Measurements from ENCODE around the gene LPP. TPM values are rescaled to one million over a fixed set of nuclear protein-coding genes. Genes with fewer than 3 reads are reported as not detected.
A peak's percentile ranks its signal among the peaks of the same experiment; 100 is the strongest.

LPP gene
- polyA plus RNA-seq, 2 donors: 10.5 to 12.9 TPM

DNA sequence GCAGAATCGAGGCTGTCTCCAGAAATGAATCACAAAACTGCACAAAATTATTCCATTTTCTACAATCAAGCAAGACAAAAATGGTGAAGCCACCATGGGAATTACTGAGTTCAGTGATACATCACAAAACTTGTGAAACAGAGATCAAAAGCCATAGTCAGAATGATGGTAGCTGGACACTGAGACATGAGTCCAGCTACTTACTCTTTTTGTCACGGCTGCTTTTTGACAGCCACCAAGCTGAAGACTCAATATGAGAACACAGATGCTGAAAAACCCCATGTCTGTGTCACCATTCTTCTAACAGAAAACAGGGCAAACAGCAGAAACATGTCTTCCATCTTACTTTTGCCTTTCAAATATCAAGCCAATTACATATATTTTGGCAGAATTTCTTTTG, 237.6 kb downstream of the LPP start:
- WGBS, 2 donors: 82 to 84% methylated on average over 2 of the region's 2 CpGs
- peaks cover 0 to 6% of the 10 kb centered on the region in 2 donors for H3K4me1 ChIP-seq (ENCODE audit: control insufficient read depth in 2 of 2, insufficient read depth in 2 of 2, low read length in 1 of 2)
- H3K9me3 ChIP-seq (ENCODE audit: control insufficient read depth in 2 of 2, insufficient read depth in 1 of 2, low read depth in 1 of 2, low read length in 1 of 2): no peaks in the 10 kb centered on the region
- no peak overlapping the region for H3K4me3 ChIP-seq (ENCODE audit: low read depth in 1 of 2, low read length in 2 of 2)
- H3K36me3 ChIP-seq (ENCODE audit: control insufficient read depth in 2 of 2, insufficient read depth in 2 of 2, low read length in 1 of 2): no peaks in the 10 kb centered on the region
- no peaks in the 10 kb centered on the region for H3K27me3 ChIP-seq (ENCODE audit: control insufficient read depth in 1 of 2, insufficient read depth in 2 of 2, low read length in 2 of 2)
- H3K27ac ChIP-seq (ENCODE audit: low read depth in 2 of 2, low read length in 1 of 2): no peak overlapping the region

DNA sequence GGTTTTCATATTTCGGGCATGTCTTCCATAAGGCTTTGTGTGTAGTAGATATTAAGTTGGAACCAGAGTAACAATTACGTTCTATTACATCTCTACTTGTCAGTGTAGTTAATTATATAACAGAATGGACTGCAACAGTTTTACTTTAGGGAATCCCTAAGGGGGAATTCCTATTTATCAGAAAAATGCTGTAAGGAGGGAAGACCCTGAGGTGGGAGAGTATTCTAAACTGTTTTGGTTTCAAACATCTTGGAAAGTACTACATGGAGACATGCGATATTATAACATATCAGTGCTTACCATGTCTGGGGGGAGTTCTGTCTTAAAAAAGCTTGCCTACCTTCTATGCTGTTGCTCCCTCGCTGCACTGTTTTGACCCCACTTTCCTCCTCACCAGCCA, 238.1 kb downstream of the LPP start:
- Histone ChIP-seq H3K4me3 (ENCODE audit: low read depth in 1 of 2, low read length in 2 of 2) (no peak overlapping the region), H3K9me3 (ENCODE audit: control insufficient read depth in 2 of 2, insufficient read depth in 1 of 2, low read depth in 1 of 2, low read length in 1 of 2) (no peaks in the 10 kb centered on the region), H3K36me3 (ENCODE audit: control insufficient read depth in 2 of 2, insufficient read depth in 2 of 2, low read length in 1 of 2) (no peaks in the 10 kb centered on the region), H3K4me1 (ENCODE audit: control insufficient read depth in 2 of 2, insufficient read depth in 2 of 2, low read length in 1 of 2) (peaks cover 0 to 6% of the 10 kb centered on the region in 2 donors), H3K27me3 (ENCODE audit: control insufficient read depth in 1 of 2, insufficient read depth in 2 of 2, low read length in 2 of 2) (no peaks in the 10 kb centered on the region), H3K27ac (ENCODE audit: low read depth in 2 of 2, low read length in 1 of 2) (no peak overlapping the region)
- 90 to 94% methylated on average over 4 of the region's 4 CpGs for WGBS, 2 donors

DNA sequence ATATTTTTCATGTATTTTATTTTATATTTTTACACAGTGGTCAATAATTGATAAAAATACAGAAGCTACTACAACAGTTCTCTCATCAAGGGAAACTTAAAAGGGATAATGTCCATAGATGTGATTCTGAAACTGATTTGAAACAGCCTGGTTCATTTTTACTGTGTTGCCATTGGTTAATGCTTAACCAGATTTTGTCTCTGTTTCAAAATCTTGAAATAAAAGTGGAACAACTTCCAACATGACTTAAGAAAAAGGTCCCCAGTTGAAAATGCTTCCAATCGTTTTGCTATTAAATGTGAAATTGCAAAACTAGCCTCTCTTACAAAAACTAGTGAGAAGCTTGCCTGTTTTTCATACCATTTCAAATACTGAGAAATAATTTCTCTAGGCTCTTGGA, 240.7 kb downstream of the LPP start:
- H3K4me3 ChIP-seq (ENCODE audit: low read depth in 1 of 2, low read length in 2 of 2): no peak overlapping the region
- H3K27me3 ChIP-seq (ENCODE audit: control insufficient read depth in 1 of 2, insufficient read depth in 2 of 2, low read length in 2 of 2): no peaks in the 10 kb centered on the region
- H3K9me3 ChIP-seq (ENCODE audit: control insufficient read depth in 2 of 2, insufficient read depth in 1 of 2, low read depth in 1 of 2, low read length in 1 of 2): no peaks in the 10 kb centered on the region
- H3K27ac ChIP-seq (ENCODE audit: low read depth in 2 of 2, low read length in 1 of 2): no peak overlapping the region
- H3K36me3 ChIP-seq (ENCODE audit: control insufficient read depth in 2 of 2, insufficient read depth in 2 of 2, low read length in 1 of 2): no peaks in the 10 kb centered on the region
- WGBS, 2 donors: 42 to 61% methylated on average over 1 of the region's 1 CpG
- peaks cover 0 to 2% of the 10 kb centered on the region in 2 donors for H3K4me1 ChIP-seq (ENCODE audit: control insufficient read depth in 2 of 2, insufficient read depth in 2 of 2, low read length in 1 of 2)

GRCh38 chr3:188396251-188396650, 242.3 kb downstream of the LPP start:
- no peaks in the 10 kb centered on the region for H3K36me3 ChIP-seq (ENCODE audit: control insufficient read depth in 2 of 2, insufficient read depth in 2 of 2, low read length in 1 of 2)
- H3K9me3 ChIP-seq (ENCODE audit: control insufficient read depth in 2 of 2, insufficient read depth in 1 of 2, low read depth in 1 of 2, low read length in 1 of 2): no peaks in the 10 kb centered on the region
- H3K27ac ChIP-seq (ENCODE audit: low read depth in 2 of 2, low read length in 1 of 2): no peak overlapping the region
- 54 to 61% methylated on average over 2 of the region's 2 CpGs for WGBS, 2 donors
- H3K4me3 ChIP-seq (ENCODE audit: low read depth in 1 of 2, low read length in 2 of 2): no peak overlapping the region
- H3K4me1 ChIP-seq (ENCODE audit: control insufficient read depth in 2 of 2, insufficient read depth in 2 of 2, low read length in 1 of 2): no peaks in the 10 kb centered on the region
- H3K27me3 ChIP-seq (ENCODE audit: control insufficient read depth in 1 of 2, insufficient read depth in 2 of 2, low read length in 2 of 2): no peaks in the 10 kb centered on the region

- H3K27me3 ChIP-seq (ENCODE audit: control insufficient read depth in 1 of 2, insufficient read depth in 2 of 2, low read length in 2 of 2): no peaks in the 10 kb centered on the region
- H3K4me3 ChIP-seq (ENCODE audit: low read depth in 1 of 2, low read length in 2 of 2): peak overlapping the region in 1 of 2 donors; percentile 10
- no peaks in the 10 kb centered on the region for H3K9me3 ChIP-seq (ENCODE audit: control insufficient read depth in 2 of 2, insufficient read depth in 1 of 2, low read depth in 1 of 2, low read length in 1 of 2)
- no peak overlapping the region for H3K27ac ChIP-seq (ENCODE audit: low read depth in 2 of 2, low read length in 1 of 2)
- 39 to 52% methylated on average over 3 of the region's 3 CpGs for WGBS, 2 donors
- no peaks in the 10 kb centered on the region for H3K4me1 ChIP-seq (ENCODE audit: control insufficient read depth in 2 of 2, insufficient read depth in 2 of 2, low read length in 1 of 2)
- no peaks in the 10 kb centered on the region for H3K36me3 ChIP-seq (ENCODE audit: control insufficient read depth in 2 of 2, insufficient read depth in 2 of 2, low read length in 1 of 2)
Measured at GRCh38 chr3:188396900-188397299, 242.9 kb downstream of the LPP start.

GRCh38 chr3:188397766-188398705, 244.1 kb downstream of the LPP start:
- Histone ChIP-seq H3K27ac (ENCODE audit: low read depth in 2 of 2, low read length in 1 of 2) (peak overlapping the region in 1 of 2 donors; percentile 19), H3K27me3 (ENCODE audit: control insufficient read depth in 1 of 2, insufficient read depth in 2 of 2, low read length in 2 of 2) (no peaks in the 10 kb centered on the region), H3K4me3 (ENCODE audit: low read depth in 1 of 2, low read length in 2 of 2) (peak overlapping the region in 1 of 2 donors; percentile 10), H3K9me3 (ENCODE audit: control insufficient read depth in 2 of 2, insufficient read depth in 1 of 2, low read depth in 1 of 2, low read length in 1 of 2) (no peaks in the 10 kb centered on the region), H3K36me3 (ENCODE audit: control insufficient read depth in 2 of 2, insufficient read depth in 2 of 2, low read length in 1 of 2) (no peaks in the 10 kb centered on the region), H3K4me1 (ENCODE audit: control insufficient read depth in 2 of 2, insufficient read depth in 2 of 2, low read length in 1 of 2) (no peaks in the 10 kb centered on the region)
- WGBS, 2 donors: 66 to 82% methylated on average over 12 of the region's 12 CpGs

DNA sequence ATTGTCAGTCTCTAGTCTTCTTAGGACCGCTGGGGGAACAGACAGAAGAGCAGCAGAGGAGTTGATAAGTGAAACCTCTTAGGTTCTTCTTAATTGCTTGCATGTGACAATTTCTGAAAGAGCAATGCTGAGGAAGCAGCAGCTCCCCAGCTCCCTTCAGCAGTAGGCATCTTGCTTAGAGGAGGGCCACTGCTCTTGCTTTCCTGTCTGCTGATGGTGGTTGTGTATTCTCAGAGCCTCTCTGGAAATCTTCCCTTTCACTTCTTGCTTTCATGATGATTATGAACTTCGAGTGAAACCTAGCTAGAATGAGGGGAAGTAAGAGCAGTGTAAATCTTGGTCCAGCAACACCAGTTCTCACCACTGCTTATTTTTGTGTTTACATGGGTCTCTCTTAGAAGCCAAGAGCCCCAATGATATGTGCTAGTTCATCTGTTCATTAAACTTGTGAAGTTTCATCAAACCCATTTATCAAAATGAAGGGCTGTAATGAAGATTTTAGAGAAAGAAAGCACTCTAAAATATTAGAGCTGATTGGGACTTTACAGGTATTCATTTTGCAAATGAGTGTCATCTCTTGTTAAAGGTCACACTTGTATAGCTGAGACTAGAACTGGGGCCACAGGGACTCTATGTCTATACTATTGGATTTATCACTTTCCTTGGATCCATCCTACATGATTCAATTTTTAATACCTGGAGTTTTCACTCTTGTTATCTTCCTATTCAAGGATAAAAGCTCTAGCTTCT, 246.7 kb downstream of the LPP start:
- Histone ChIP-seq H3K4me1 (ENCODE audit: control insufficient read depth in 2 of 2, insufficient read depth in 2 of 2, low read length in 1 of 2) (no peaks in the 10 kb centered on the region), H3K9me3 (ENCODE audit: control insufficient read depth in 2 of 2, insufficient read depth in 1 of 2, low read depth in 1 of 2, low read length in 1 of 2) (no peaks in the 10 kb centered on the region), H3K36me3 (ENCODE audit: control insufficient read depth in 2 of 2, insufficient read depth in 2 of 2, low read length in 1 of 2) (no peaks in the 10 kb centered on the region), H3K4me3 (ENCODE audit: low read depth in 1 of 2, low read length in 2 of 2) (no peak overlapping the region), H3K27ac (ENCODE audit: low read depth in 2 of 2, low read length in 1 of 2) (no peak overlapping the region), H3K27me3 (ENCODE audit: control insufficient read depth in 1 of 2, insufficient read depth in 2 of 2, low read length in 2 of 2) (no peaks in the 10 kb centered on the region)
- WGBS, 2 donors: 49 to 64% methylated on average over 2 of the region's 2 CpGs

DNA sequence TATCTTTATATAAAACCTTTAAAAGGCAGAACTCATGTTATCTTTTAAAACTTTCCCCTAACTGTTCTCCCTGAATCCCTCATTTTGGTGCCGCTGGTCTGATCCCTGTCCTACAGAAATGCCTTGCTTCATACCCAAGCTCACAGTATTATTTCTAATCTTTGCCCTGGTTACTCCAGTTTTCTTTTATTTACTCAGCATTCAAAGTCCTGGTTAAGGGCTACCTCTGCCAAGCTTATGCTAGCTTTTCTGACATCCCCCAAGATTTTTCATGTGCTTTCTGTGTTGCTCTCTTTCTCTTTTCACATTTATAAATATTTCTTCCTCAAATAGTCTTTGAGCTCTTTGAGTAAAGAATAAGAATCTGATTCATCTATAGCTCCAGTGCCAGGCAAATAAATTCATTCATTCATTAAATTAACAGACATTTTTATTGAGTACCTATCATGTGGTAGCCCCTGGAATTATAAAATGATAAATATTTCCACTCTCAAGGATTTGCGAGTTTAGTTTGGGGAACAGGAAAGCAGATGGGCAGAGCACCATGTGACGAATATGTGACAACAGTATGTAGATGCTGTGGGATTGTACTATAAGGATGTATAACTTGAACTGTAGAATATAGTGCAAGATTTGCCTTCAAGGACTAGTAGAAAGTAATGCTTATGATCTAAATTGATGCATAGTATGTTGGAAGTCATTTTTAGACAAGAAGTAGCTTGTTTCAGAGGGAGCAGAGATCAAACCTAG, 247.5 kb downstream of the LPP start:
- Histone ChIP-seq H3K9me3 (ENCODE audit: control insufficient read depth in 2 of 2, insufficient read depth in 1 of 2, low read depth in 1 of 2, low read length in 1 of 2) (no peaks in the 10 kb centered on the region), H3K36me3 (ENCODE audit: control insufficient read depth in 2 of 2, insufficient read depth in 2 of 2, low read length in 1 of 2) (no peaks in the 10 kb centered on the region), H3K27me3 (ENCODE audit: control insufficient read depth in 1 of 2, insufficient read depth in 2 of 2, low read length in 2 of 2) (no peaks in the 10 kb centered on the region), H3K4me1 (ENCODE audit: control insufficient read depth in 2 of 2, insufficient read depth in 2 of 2, low read length in 1 of 2) (no peaks in the 10 kb centered on the region), H3K27ac (ENCODE audit: low read depth in 2 of 2, low read length in 1 of 2) (no peak overlapping the region), H3K4me3 (ENCODE audit: low read depth in 1 of 2, low read length in 2 of 2) (no peak overlapping the region)
- 64 to 74% methylated on average over 3 of the region's 3 CpGs for WGBS, 2 donors

DNA sequence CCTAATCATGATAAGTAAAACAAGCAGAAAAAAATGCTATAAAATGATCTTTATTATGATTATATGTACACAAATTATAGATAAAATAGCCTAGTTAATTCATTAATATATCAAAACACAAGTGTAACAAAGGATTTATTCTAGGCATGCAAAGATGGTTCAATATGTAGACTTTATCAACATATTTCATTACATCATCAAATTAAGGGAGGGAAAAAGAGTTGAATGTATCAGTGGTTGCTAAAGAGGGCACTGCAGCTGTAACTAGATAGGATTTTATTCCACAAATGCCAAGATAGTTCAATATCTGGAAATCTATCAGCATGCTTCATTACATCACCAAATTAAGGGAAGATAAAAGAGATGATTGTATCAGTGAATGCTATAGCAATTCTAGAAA, 248.3 kb downstream of the LPP start:
- no peaks in the 10 kb centered on the region for H3K4me1 ChIP-seq (ENCODE audit: control insufficient read depth in 2 of 2, insufficient read depth in 2 of 2, low read length in 1 of 2)
- H3K36me3 ChIP-seq (ENCODE audit: control insufficient read depth in 2 of 2, insufficient read depth in 2 of 2, low read length in 1 of 2): no peaks in the 10 kb centered on the region
- H3K27me3 ChIP-seq (ENCODE audit: control insufficient read depth in 1 of 2, insufficient read depth in 2 of 2, low read length in 2 of 2): no peaks in the 10 kb centered on the region
- no peak overlapping the region for H3K27ac ChIP-seq (ENCODE audit: low read depth in 2 of 2, low read length in 1 of 2)
- no peaks in the 10 kb centered on the region for H3K9me3 ChIP-seq (ENCODE audit: control insufficient read depth in 2 of 2, insufficient read depth in 1 of 2, low read depth in 1 of 2, low read length in 1 of 2)
- no peak overlapping the region for H3K4me3 ChIP-seq (ENCODE audit: low read depth in 1 of 2, low read length in 2 of 2)
